Measurements from ENCODE around the gene LRCH1.

The LRCH1 gene

GRCh38 chr13:46660857-46661256 lies 107.9 kb downstream of the LRCH1 start:
- H3K4me1 Mint-ChIP-seq = peaks cover 59% of the 10 kb centered on the region
- no peak overlapping the region for H3K4me3 Mint-ChIP-seq
- H3K27ac Mint-ChIP-seq = no peak overlapping the region
- no peaks in the 10 kb centered on the region for H3K27me3 Mint-ChIP-seq
- no peaks in the 10 kb centered on the region for H3K9me3 Mint-ChIP-seq
- H3K36me3 Mint-ChIP-seq = no peaks in the 10 kb centered on the region

- Mint-ChIP-seq H3K27me3 (no peaks in the 10 kb centered on the region), H3K9me3 (no peaks in the 10 kb centered on the region), H3K4me1 (peaks cover 61% of the 10 kb centered on the region), H3K4me3 (no peak overlapping the region), H3K36me3 (peaks cover 2% of the 10 kb centered on the region), H3K27ac (peak overlapping the region; percentile 55)
Observed at GRCh38 chr13:46662690-46663089, 109.7 kb downstream of the LRCH1 start.

GRCh38 chr13:46663206-46664037 lies 110.5 kb downstream of the LRCH1 start:
- Mint-ChIP-seq H3K4me3 (no peak overlapping the region), H3K36me3 (peaks cover 2% of the 10 kb centered on the region), H3K27ac (no peak overlapping the region)

GRCh38 chr13:46664195-46664594 lies 111.2 kb downstream of the LRCH1 start:
- Mint-ChIP-seq H3K36me3 (peaks cover 3% of the 10 kb centered on the region), H3K27ac (no peak overlapping the region), H3K27me3 (no peaks in the 10 kb centered on the region), H3K4me1 (peaks cover 70% of the 10 kb centered on the region), H3K4me3 (no peak overlapping the region), H3K9me3 (no peaks in the 10 kb centered on the region)

More at GRCh38 chr13:46663206-46664037, 110.5 kb downstream of the LRCH1 start:
- no peaks in the 10 kb centered on the region for H3K9me3 Mint-ChIP-seq
- H3K27me3 Mint-ChIP-seq = no peaks in the 10 kb centered on the region
- H3K4me1 Mint-ChIP-seq = peaks cover 64% of the 10 kb centered on the region

- Mint-ChIP-seq H3K4me1 (peaks cover 73% of the 10 kb centered on the region), H3K36me3 (peaks cover 6% of the 10 kb centered on the region), H3K4me3 (peak overlapping the region; percentile 30), H3K27me3 (no peaks in the 10 kb centered on the region), H3K27ac (peak overlapping the region; percentile 79), H3K9me3 (no peaks in the 10 kb centered on the region)
Observed at GRCh38 chr13:46665248-46665632, 112.3 kb downstream of the LRCH1 start.

GRCh38 chr13:46665633-46666482 lies 112.9 kb downstream of the LRCH1 start:
- peak overlapping the region; percentile 79 for H3K27ac Mint-ChIP-seq
- no peaks in the 10 kb centered on the region for H3K9me3 Mint-ChIP-seq
- peaks cover 6% of the 10 kb centered on the region for H3K36me3 Mint-ChIP-seq
- peak overlapping the region; percentile 30 for H3K4me3 Mint-ChIP-seq
- H3K4me1 Mint-ChIP-seq = peaks cover 70% of the 10 kb centered on the region
- H3K27me3 Mint-ChIP-seq = no peaks in the 10 kb centered on the region

GRCh38 chr13:46666727-46667456 lies 113.9 kb downstream of the LRCH1 start:
- H3K36me3 Mint-ChIP-seq = peaks cover 10% of the 10 kb centered on the region
- peak overlapping the region; percentile 88 for H3K27ac Mint-ChIP-seq
- peak overlapping the region; percentile 77 for H3K4me3 Mint-ChIP-seq
- H3K4me1 Mint-ChIP-seq = peaks cover 70% of the 10 kb centered on the region
- H3K27me3 Mint-ChIP-seq = no peaks in the 10 kb centered on the region
- no peaks in the 10 kb centered on the region for H3K9me3 Mint-ChIP-seq

- Mint-ChIP-seq H3K27me3 (no peaks in the 10 kb centered on the region), H3K4me3 (peak overlapping the region; percentile 94), H3K4me1 (peaks cover 66% of the 10 kb centered on the region), H3K27ac (peak overlapping the region; percentile 98), H3K9me3 (no peaks in the 10 kb centered on the region), H3K36me3 (peaks cover 10% of the 10 kb centered on the region)
Observed at GRCh38 chr13:46667687-46668281, 114.8 kb downstream of the LRCH1 start.

GRCh38 chr13:46668302-46668720 lies 115.3 kb downstream of the LRCH1 start:
- H3K4me1 Mint-ChIP-seq = peaks cover 60% of the 10 kb centered on the region
- peaks cover 10% of the 10 kb centered on the region for H3K36me3 Mint-ChIP-seq
- H3K9me3 Mint-ChIP-seq = no peaks in the 10 kb centered on the region
- H3K27ac Mint-ChIP-seq = peak overlapping the region; percentile 98
- no peaks in the 10 kb centered on the region for H3K27me3 Mint-ChIP-seq
- peak overlapping the region; percentile 94 for H3K4me3 Mint-ChIP-seq

- H3K4me1 Mint-ChIP-seq = peaks cover 55% of the 10 kb centered on the region
- H3K36me3 Mint-ChIP-seq = peaks cover 10% of the 10 kb centered on the region
- peak overlapping the region; percentile 78 for H3K27ac Mint-ChIP-seq
- no peaks in the 10 kb centered on the region for H3K27me3 Mint-ChIP-seq
- no peaks in the 10 kb centered on the region for H3K9me3 Mint-ChIP-seq
- H3K4me3 Mint-ChIP-seq = peak overlapping the region; percentile 61
Observed at GRCh38 chr13:46668931-46669525, 116.1 kb downstream of the LRCH1 start.

- Mint-ChIP-seq H3K27ac (no peak overlapping the region), H3K36me3 (peaks cover 8% of the 10 kb centered on the region), H3K27me3 (no peaks in the 10 kb centered on the region), H3K4me3 (no peak overlapping the region), H3K9me3 (no peaks in the 10 kb centered on the region), H3K4me1 (peaks cover 44% of the 10 kb centered on the region)
Observed at GRCh38 chr13:46672338-46673090, 119.5 kb downstream of the LRCH1 start.

- Mint-ChIP-seq H3K27ac (no peak overlapping the region), H3K4me1 (peaks cover 26% of the 10 kb centered on the region), H3K27me3 (no peaks in the 10 kb centered on the region), H3K4me3 (no peak overlapping the region), H3K36me3 (peaks cover 4% of the 10 kb centered on the region), H3K9me3 (no peaks in the 10 kb centered on the region)
Observed at GRCh38 chr13:46675016-46675415, 122.0 kb downstream of the LRCH1 start.

- no peaks in the 10 kb centered on the region for H3K9me3 Mint-ChIP-seq
- H3K36me3 Mint-ChIP-seq = peaks cover 2% of the 10 kb centered on the region
- no peak overlapping the region for H3K4me3 Mint-ChIP-seq
- H3K27ac Mint-ChIP-seq = peak overlapping the region; percentile 30
- H3K4me1 Mint-ChIP-seq = peaks cover 22% of the 10 kb centered on the region
- no peaks in the 10 kb centered on the region for H3K27me3 Mint-ChIP-seq
Observed at GRCh38 chr13:46676378-46676725, 123.4 kb downstream of the LRCH1 start.

- Mint-ChIP-seq H3K27me3 (no peaks in the 10 kb centered on the region), H3K9me3 (no peaks in the 10 kb centered on the region), H3K27ac (no peak overlapping the region), H3K4me3 (no peak overlapping the region), H3K36me3 (peaks cover 7% of the 10 kb centered on the region), H3K4me1 (peaks cover 26% of the 10 kb centered on the region)
Observed at GRCh38 chr13:46679369-46680120, 126.6 kb downstream of the LRCH1 start.
